NT2/D1 (cell line): Measurements from ENCODE around the gene PRKAB1.

ENCODE experiments used
- SUZ12 ChIP-seq: IDR thresholded peaks from 2 replicates; pipeline ENCODE4 v1.6.1; 2011; ENCODE audit not compliant: insufficient read length, insufficient read depth; ENCODE audit errors: extremely low read depth
- YY1 ChIP-seq: IDR thresholded peaks from 2 replicates; pipeline ENCODE4 v1.6.1; 2011; ENCODE audit not compliant: insufficient read length, insufficient read depth
- ZNF274 ChIP-seq: IDR thresholded peaks from 2 replicates; pipeline ENCODE4 v1.6.1; 2011; ENCODE audit warnings: mild to moderate bottlenecking, low read depth, low read length

DNA sequence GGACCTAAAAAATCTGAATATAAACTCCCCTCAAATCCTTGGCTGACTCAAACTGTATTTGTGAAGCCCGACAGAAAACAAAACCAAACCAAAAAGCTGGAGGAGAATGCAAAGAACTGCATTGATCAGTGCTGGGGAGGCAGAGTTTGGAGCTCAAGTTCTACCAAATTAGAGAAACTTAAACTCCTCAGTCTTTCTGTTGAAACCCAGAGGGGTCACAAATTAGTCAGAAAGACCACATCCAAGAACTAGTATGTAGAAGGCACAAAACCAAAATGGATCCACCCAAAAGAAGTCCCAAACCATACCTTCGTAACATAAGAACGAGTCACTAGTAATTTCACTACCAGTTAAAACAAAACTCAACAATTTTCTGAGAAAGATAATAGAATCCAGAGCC lies 15.3 kb upstream of the PRKAB1 start:
- TF ChIP-seq SUZ12 (no peak), ZNF274 (no peak), YY1 (no peak)
